HepG2 (cell line): ENCODE results near the gene SCAF8. TPM values are rescaled to one million over a fixed set of nuclear protein-coding genes. Genes with fewer than 3 reads are reported as not detected.

Experiments used
- DNMT3B ChIP-seq: conservative IDR thresholded peaks from 2 replicates; pipeline ENCODE4 v1.6.1; 2016; ENCODE audit warnings: missing biosample characterization, control low read depth
- EED ChIP-seq: sonication (generic); formaldehyde crosslinking; IDR thresholded peaks from 2 replicates; pipeline ENCODE4 v1.5.0; 2020; ENCODE audit warnings: mild to moderate bottlenecking, missing genetic modification reagents
- EP300 ChIP-seq, 3 experiments: sonication (generic) in 1 of 3; formaldehyde crosslinking in 1 of 3; IDR thresholded peaks; 2 replicates each; pipeline versions ENCODE4 v1.5.1 to v1.6.1; 2011 to 2020; ENCODE audit warnings: low read depth in 2 of 3, low read length in 2 of 3, borderline replicate concordance in 1 of 3, improper control_type of control experiment in 1 of 3, mild to moderate bottlenecking in 1 of 3, missing genetic modification reagents in 1 of 3, moderate library complexity in 1 of 3
- HOXD1 ChIP-seq: sonication (generic); formaldehyde crosslinking; IDR thresholded peaks from 2 replicates; pipeline ENCODE4 v1.5.0; 2020; ENCODE audit warnings: missing genetic modification reagents
- KLF16 ChIP-seq, 2 experiments: sonication (generic) in 1 of 2; formaldehyde crosslinking in 1 of 2; IDR thresholded peaks; 2 replicates each; pipeline versions ENCODE4 v1.6.1 to v1.8.0; 2016 to 2023; ENCODE audit warnings: missing genetic modification reagents in 2 of 2, missing compliant biosample characterization in 1 of 2
- KMT2B ChIP-seq: IDR thresholded peaks from 2 replicates; pipeline ENCODE4 v1.6.1; 2016; ENCODE audit warnings: missing genetic modification reagents, missing compliant biosample characterization
- POGZ ChIP-seq: sonication (generic); formaldehyde crosslinking; IDR thresholded peaks from 2 replicates; pipeline ENCODE4 v1.4.0; 2020; ENCODE audit warnings: mild to moderate bottlenecking, missing genetic modification reagents
- SP5 ChIP-seq: IDR thresholded peaks from 2 replicates; pipeline ENCODE4 v1.6.1; 2016; ENCODE audit warnings: low read depth, borderline replicate concordance
- ZFP36L1 ChIP-seq: sonication (generic); formaldehyde crosslinking; IDR thresholded peaks from 2 replicates; pipeline ENCODE4 v1.8.0; 2022; ENCODE audit warnings: mild to moderate bottlenecking, missing genetic modification reagents, moderate library complexity
- ZFY ChIP-seq: sonication (generic); formaldehyde crosslinking; IDR thresholded peaks from 2 replicates; pipeline ENCODE4 v1.4.0; 2020; ENCODE audit warnings: missing genetic modification reagents
- ZNF17 ChIP-seq: sonication (generic); formaldehyde crosslinking; IDR thresholded peaks from 2 replicates; pipeline ENCODE4 v1.5.0; 2020; ENCODE audit warnings: mild to moderate bottlenecking, missing genetic modification reagents
- ZNF256 ChIP-seq: sonication (generic); formaldehyde crosslinking; conservative IDR thresholded peaks from 2 replicates; pipeline ENCODE4 v1.4.0; 2020; ENCODE audit warnings: missing genetic modification reagents
- ZSCAN22 ChIP-seq: sonication (generic); formaldehyde crosslinking; IDR thresholded peaks from 2 replicates; pipeline ENCODE4 v1.4.0; 2020; ENCODE audit warnings: mild to moderate bottlenecking, missing genetic modification reagents
- ZZZ3 ChIP-seq: sonication (generic); formaldehyde crosslinking; IDR thresholded peaks from 2 replicates; pipeline ENCODE4 v1.4.0; 2020; ENCODE audit warnings: missing genetic modification reagents, mild to moderate bottlenecking, borderline replicate concordance
- polyA plus RNA-seq, 8 experiments: library from polyadenylated mRNA; depleted of rRNA in 3 of 8; stranded (reverse) in 7 of 8; unstranded in 1 of 8; fragments of >200 nt; fragmentation: Illumina TruSeq in 4 of 8; extraction: Trizol in 4 of 8; gene quantifications; 2 replicates each; pipeline versions ENCODE4 v1.2.1 to v1.2.3, GENCODE V29; 2011 to 2016; ENCODE audit warnings: low read depth in 4 of 8, missing spikeins in 1 of 8, mixed read lengths in 1 of 8; ENCODE audit not compliant: insufficient read depth in 1 of 8
- total RNA-seq, 5 experiments: library from RNA; depleted of rRNA; stranded (reverse); fragments of >200 nt; fragmentation: Illumina TruSeq; extraction: Trizol; gene quantifications; 2 replicates each; pipeline ENCODE4 v1.2.3, GENCODE V29; 2016; ENCODE audit warnings: low read depth in 1 of 5
- TF ChIP-seq, protein P1 (sequence below): sonication (generic); formaldehyde crosslinking; IDR thresholded peaks from 2 replicates; pipeline ENCODE4 v1.5.1; 2020; ENCODE audit warnings: mild to moderate bottlenecking, missing genetic modification reagents, moderate library complexity
- TF ChIP-seq, protein P2 (sequence below): sonication (generic); formaldehyde crosslinking; IDR thresholded peaks from 2 replicates; pipeline ENCODE4 v1.4.0; 2020; ENCODE audit warnings: missing genetic modification reagents
- TF ChIP-seq, protein P3 (sequence below): sonication (generic); formaldehyde crosslinking; IDR thresholded peaks from 2 replicates; pipeline ENCODE4 v1.9.0; 2021; ENCODE audit warnings: missing genetic modification reagents, borderline replicate concordance

Gene SCAF8
- total and polyA plus RNA-seq, 2 of the 13 experiments (the other 11 are each of a cell fraction or from before 2014, with no cell fraction given) = 15.3 to 40.8 TPM

DNA sequence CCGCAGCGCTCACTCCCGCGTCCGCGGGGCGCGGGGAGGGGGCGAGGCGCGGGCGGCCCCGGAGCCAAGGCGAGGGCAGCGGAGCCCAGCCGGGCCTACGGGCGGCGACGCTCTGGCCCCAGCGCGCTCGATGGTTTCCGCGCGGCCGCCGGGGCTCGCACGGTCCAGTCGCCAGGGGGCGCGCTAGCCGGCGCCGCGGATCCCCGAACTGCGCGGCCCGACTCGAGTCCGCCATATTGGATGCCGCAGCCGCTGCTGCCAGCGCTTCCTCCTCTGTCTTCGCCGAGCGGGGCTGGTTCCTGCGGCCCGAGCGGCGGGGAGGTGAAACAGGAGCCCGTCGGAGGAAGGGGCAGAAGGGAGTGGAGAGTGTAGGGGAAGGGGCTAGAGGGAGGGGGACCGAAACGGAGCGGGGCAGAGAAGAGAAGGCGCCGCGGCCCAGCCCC is at the start of gene SCAF8 (continued):
- TF ChIP-seq, protein P1, sequence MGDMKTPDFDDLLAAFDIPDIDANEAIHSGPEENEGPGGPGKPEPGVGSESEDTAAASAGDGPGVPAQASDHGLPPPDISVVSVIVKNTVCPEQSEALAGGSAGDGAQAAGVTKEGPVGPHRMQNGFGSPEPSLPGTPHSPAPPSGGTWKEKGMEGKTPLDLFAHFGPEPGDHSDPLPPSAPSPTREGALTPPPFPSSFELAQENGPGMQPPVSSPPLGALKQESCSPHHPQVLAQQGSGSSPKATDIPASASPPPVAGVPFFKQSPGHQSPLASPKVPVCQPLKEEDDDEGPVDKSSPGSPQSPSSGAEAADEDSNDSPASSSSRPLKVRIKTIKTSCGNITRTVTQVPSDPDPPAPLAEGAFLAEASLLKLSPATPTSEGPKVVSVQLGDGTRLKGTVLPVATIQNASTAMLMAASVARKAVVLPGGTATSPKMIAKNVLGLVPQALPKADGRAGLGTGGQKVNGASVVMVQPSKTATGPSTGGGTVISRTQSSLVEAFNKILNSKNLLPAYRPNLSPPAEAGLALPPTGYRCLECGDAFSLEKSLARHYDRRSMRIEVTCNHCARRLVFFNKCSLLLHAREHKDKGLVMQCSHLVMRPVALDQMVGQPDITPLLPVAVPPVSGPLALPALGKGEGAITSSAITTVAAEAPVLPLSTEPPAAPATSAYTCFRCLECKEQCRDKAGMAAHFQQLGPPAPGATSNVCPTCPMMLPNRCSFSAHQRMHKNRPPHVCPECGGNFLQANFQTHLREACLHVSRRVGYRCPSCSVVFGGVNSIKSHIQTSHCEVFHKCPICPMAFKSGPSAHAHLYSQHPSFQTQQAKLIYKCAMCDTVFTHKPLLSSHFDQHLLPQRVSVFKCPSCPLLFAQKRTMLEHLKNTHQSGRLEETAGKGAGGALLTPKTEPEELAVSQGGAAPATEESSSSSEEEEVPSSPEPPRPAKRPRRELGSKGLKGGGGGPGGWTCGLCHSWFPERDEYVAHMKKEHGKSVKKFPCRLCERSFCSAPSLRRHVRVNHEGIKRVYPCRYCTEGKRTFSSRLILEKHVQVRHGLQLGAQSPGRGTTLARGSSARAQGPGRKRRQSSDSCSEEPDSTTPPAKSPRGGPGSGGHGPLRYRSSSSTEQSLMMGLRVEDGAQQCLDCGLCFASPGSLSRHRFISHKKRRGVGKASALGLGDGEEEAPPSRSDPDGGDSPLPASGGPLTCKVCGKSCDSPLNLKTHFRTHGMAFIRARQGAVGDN (CRISPR knock-in tag) = peak; percentile 80
- TF ChIP-seq ZNF17 (CRISPR knock-in tag) (no peak), KMT2B (CRISPR knock-in tag) (peak; percentile 69), POGZ (CRISPR knock-in tag) (peak; percentile 70; the same call in 1 of the 2 replicates), SP5 (CRISPR knock-in tag) (no peak; the same call in 1 of the 2 replicates), ZSCAN22 (CRISPR knock-in tag) (no peak), EP300 (IDR thresholded peaks at IDR 0.05; ENCODE audit: low read depth in 2 of 2, low read length in 2 of 2) (peak in 1 of 2 experiments; percentile 52; a peak in 3 of 4 replicates), EP300 (CRISPR knock-in tag; IDR thresholded peaks at IDR 0.05; ENCODE audit: borderline replicate concordance) (no peak), ZFP36L1 (CRISPR knock-in tag) (no peak), ZNF256 (CRISPR knock-in tag) (no peak), DNMT3B (CRISPR knock-in tag) (no peak), HOXD1 (CRISPR knock-in tag) (peak; percentile 73; the same call in 1 of the 2 replicates), ZZZ3 (CRISPR knock-in tag) (0 out of 2 replicates have a peak, but pooled peaks have one; percentile 43), KLF16 (CRISPR knock-in tag; IDR thresholded peaks at IDR 0.05) (no peak), EED (CRISPR knock-in tag) (no peak), ZFY (CRISPR knock-in tag) (peak; percentile 85)
- TF ChIP-seq, protein P2, sequence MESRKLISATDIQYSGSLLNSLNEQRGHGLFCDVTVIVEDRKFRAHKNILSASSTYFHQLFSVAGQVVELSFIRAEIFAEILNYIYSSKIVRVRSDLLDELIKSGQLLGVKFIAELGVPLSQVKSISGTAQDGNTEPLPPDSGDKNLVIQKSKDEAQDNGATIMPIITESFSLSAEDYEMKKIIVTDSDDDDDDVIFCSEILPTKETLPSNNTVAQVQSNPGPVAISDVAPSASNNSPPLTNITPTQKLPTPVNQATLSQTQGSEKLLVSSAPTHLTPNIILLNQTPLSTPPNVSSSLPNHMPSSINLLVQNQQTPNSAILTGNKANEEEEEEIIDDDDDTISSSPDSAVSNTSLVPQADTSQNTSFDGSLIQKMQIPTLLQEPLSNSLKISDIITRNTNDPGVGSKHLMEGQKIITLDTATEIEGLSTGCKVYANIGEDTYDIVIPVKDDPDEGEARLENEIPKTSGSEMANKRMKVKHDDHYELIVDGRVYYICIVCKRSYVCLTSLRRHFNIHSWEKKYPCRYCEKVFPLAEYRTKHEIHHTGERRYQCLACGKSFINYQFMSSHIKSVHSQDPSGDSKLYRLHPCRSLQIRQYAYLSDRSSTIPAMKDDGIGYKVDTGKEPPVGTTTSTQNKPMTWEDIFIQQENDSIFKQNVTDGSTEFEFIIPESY (CRISPR knock-in tag) = no peak
- TF ChIP-seq, protein P3, sequence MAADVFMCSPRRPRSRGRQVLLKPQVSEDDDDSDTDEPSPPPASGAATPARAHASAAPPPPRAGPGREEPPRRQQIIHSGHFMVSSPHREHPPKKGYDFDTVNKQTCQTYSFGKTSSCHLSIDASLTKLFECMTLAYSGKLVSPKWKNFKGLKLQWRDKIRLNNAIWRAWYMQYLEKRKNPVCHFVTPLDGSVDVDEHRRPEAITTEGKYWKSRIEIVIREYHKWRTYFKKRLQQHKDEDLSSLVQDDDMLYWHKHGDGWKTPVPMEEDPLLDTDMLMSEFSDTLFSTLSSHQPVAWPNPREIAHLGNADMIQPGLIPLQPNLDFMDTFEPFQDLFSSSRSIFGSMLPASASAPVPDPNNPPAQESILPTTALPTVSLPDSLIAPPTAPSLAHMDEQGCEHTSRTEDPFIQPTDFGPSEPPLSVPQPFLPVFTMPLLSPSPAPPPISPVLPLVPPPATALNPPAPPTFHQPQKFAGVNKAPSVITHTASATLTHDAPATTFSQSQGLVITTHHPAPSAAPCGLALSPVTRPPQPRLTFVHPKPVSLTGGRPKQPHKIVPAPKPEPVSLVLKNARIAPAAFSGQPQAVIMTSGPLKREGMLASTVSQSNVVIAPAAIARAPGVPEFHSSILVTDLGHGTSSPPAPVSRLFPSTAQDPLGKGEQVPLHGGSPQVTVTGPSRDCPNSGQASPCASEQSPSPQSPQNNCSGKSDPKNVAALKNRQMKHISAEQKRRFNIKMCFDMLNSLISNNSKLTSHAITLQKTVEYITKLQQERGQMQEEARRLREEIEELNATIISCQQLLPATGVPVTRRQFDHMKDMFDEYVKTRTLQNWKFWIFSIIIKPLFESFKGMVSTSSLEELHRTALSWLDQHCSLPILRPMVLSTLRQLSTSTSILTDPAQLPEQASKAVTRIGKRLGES (CRISPR knock-in tag) = no peak
